Measurements from ENCODE around the gene NRSN2. TPM values are rescaled to one million over a fixed set of nuclear protein-coding genes. Genes with fewer than 3 reads are reported as not detected.

NRSN2 gene
- 46.5 TPM for polyA plus RNA-seq (ENCODE audit: insufficient read length)
- long read RNA-seq, donor 1, transcript NRSN2-202 (4 exons, 2,088 nt): major isoform, 24 of 80 reads
- long read RNA-seq, donor 1, transcript NRSN2-204 (3 exons, 846 nt): minor isoform, 6 of 80 reads
- long read RNA-seq, donor 1, partial matches to known transcripts: 48 of 80 reads
- long read RNA-seq, donor 1, other reads (novel, unspliced or antisense): 0 of 80 reads
- long read RNA-seq, donor 2, transcript NRSN2-202 (4 exons, 2,088 nt): major isoform, 8 of 24 reads
- long read RNA-seq, donor 2, partial matches to known transcripts: 10 of 24 reads
- long read RNA-seq, donor 2, other reads (novel, unspliced or antisense): 0 of 24 reads
- long read RNA-seq, donor 3, transcript NRSN2-202 (4 exons, 2,088 nt): major isoform, 11 of 13 reads
- long read RNA-seq, donor 3, partial matches to known transcripts: 0 of 13 reads
- long read RNA-seq, donor 3, other reads (novel, unspliced or antisense): 0 of 13 reads
- long read RNA-seq, donor 4, partial matches to known transcripts: 0 of 1 reads
- long read RNA-seq, donor 4, other reads (novel, unspliced or antisense): 0 of 1 reads
- long read RNA-seq, donor 5, transcript NRSN2-202 (4 exons, 2,088 nt): major isoform, 16 of 22 reads
- long read RNA-seq, donor 5, partial matches to known transcripts: 0 of 22 reads
- long read RNA-seq, donor 5, other reads (novel, unspliced or antisense): 0 of 22 reads
- long read RNA-seq, donor 6, transcript NRSN2-204 (3 exons, 846 nt): minor isoform, 5 of 19 reads
- long read RNA-seq, donor 6, transcript NRSN2-202 (4 exons, 2,088 nt): major isoform, 10 of 19 reads
- long read RNA-seq, donor 6, partial matches to known transcripts: 0 of 19 reads
- long read RNA-seq, donor 6, other reads (novel, unspliced or antisense): 0 of 19 reads
- long read RNA-seq, donor 7, transcript NRSN2-202 (4 exons, 2,088 nt): major isoform, 25 of 39 reads
- long read RNA-seq, donor 7, partial matches to known transcripts: 6 of 39 reads
- long read RNA-seq, donor 7, other reads (novel, unspliced or antisense): 0 of 39 reads
- long read RNA-seq, donor 8, transcript NRSN2-202 (4 exons, 2,088 nt): major isoform, 5 of 6 reads
- long read RNA-seq, donor 8, partial matches to known transcripts: 0 of 6 reads
- long read RNA-seq, donor 8, other reads (novel, unspliced or antisense): 0 of 6 reads

- no peak for DNase-seq
Observed at GRCh38 chr20:346640-347316, at the start of gene NRSN2. TSS of gene NRSN2 (plus strand) at chr20:347111. CDS start at chr20:349644, 2,533 bp downstream.

DNA sequence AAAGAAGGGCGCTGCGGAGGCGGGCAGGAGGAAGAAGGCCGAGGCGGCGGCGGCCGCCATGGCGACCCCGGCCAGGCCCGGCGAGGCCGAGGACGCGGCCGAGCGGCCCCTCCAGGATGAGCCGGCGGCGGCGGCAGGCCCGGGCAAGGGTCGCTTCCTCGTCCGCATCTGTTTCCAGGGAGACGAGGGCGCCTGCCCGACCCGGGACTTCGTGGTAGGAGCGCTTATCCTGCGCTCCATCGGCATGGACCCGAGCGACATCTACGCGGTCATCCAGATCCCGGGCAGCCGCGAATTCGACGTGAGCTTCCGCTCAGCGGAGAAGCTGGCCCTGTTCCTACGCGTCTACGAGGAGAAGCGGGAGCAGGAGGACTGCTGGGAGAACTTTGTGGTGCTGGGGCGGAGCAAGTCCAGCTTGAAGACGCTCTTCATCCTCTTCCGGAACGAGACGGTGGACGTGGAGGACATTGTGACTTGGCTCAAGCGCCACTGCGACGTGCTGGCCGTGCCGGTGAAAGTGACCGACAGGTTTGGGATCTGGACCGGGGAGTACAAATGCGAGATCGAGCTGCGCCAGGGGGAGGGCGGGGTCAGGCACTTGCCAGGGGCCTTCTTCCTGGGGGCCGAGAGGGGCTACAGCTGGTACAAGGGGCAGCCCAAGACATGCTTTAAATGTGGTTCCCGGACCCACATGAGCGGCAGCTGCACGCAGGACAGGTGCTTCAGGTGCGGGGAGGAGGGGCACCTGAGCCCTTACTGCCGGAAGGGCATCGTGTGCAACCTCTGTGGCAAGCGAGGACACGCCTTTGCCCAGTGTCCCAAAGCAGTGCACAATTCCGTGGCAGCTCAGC, 48.8 kb upstream of the NRSN2 start:
- DNase-seq: no peak

GRCh38 chr20:298776-299391, 48.0 kb upstream of the NRSN2 start:
- no peak for DNase-seq

DNA sequence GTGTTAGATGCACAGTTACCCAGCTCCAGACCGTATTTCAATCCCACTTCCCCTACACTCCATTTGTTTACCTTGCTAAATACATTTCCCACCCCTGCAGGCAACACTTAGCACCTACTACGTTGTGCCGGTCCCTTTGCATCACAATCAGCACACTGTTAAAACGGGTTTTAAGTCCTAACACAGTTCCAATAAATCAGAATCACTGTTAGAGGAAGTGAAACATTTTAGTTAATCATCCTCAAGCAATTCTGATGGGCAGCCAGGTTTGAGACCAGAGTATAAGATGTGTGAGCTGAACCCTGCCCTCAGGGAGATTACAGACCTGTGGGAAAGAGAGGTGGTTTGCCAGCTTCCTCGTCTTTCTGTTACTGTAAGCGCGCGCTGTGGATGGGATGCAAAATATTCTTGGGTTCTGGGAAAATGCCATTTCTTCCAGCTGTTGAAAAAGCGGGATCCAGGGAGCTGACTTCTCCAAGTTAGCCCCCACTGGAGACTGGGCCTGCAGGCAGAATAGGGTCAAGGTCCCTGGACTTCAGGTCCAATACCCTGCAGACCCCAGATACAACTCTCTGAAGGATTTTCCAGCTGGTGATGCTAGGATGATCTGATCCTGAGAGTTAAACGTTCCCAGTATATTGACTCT, 46.4 kb upstream of the NRSN2 start:
- no peak for DNase-seq

DNA sequence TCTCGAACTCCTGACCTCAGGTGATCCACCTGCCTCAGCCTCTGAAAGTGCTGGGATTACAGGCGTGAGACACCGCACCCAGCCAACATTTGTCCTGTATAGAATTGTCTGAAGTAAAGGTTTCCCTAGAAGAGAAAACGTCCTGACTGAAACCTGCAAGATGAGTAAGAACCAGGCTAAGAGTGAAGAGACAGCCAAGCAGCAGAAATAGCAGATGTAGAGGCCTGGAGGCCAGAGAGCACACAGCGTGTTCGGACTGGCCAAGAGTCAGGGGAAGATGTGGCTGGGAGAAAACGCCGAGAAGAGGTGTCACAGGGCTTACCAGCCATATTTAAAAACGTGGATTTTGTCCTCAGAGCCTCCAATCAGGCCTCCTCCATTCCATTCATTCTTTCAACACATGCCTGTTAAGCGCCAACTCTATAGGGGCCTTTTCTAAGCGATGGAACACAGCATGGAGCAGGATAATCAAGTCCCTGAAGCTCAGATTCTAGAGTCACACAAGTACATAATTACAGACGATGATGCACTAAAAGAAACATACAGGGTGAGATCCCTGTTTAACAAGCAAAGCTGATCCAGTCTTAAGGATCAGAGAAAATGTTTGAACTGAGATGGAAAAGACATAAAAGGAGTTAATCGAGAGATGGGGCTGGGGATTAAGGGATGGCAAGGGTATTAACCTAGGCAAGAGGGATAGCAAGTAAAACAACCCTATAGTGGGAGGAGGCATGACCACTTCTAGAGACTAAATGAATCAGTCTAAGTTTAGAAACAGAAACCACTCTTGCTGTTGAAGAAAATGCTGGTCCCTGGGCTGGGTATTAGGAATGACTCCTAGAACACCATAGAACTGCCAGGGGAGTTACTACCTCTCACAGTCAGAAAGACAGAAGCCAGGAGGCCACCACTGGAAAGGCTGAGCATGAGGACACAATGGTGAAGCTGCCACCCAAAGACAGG, 44.7 kb upstream of the NRSN2 start:
- no peak for DNase-seq

DNA sequence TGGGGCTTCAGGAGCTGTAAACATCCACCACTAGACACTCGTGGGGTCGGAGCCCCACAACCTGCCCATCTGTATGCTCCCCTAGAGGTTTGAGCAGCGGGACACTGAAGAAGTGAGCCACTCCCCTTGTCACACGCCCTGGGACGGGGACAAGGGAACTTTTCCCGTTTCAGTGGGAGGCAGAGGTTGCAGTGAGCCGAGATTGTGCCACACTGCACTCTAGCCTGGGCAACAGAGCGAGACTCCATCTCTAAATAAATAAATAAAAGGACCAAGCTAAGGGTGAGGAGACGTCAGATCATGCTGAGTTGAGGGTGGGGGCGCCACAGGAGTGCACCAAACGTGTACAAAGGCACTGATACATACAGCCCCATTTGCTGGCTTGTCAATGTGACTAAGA, 41.2 kb upstream of the NRSN2 start:
- DNase-seq: no peak

DNA sequence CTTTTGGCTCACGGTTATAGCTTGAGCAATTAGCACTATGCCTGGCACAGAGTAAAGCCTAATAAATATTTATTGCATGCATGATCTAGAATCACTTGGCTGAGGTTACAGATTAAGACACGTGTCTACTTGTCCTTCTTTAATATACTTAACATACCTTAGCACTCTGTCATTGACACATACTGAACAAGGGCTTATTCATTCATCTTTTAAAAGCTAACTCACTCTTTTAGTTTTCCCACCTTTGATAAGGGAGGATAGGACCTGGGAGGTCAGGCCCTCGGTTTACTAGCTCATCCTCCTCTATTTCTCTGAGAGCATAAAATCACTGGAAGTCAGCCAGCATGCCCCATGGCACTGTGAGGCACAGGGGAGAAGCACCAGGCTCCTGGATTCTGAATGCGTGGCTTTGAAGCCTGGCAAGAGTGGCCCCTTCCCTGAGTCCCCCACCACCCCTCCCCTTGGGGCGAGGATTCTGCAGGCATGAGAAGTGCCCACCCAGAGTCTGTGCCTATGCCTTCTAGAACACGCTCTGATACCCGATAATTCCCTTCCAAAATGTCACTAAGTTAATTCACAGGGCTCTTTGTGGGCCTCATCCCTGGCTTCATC, 38.4 kb upstream of the NRSN2 start:
- no peak for DNase-seq

GRCh38 chr20:309306-309840, 37.5 kb upstream of the NRSN2 start:
- DNase-seq: no peak

DNA sequence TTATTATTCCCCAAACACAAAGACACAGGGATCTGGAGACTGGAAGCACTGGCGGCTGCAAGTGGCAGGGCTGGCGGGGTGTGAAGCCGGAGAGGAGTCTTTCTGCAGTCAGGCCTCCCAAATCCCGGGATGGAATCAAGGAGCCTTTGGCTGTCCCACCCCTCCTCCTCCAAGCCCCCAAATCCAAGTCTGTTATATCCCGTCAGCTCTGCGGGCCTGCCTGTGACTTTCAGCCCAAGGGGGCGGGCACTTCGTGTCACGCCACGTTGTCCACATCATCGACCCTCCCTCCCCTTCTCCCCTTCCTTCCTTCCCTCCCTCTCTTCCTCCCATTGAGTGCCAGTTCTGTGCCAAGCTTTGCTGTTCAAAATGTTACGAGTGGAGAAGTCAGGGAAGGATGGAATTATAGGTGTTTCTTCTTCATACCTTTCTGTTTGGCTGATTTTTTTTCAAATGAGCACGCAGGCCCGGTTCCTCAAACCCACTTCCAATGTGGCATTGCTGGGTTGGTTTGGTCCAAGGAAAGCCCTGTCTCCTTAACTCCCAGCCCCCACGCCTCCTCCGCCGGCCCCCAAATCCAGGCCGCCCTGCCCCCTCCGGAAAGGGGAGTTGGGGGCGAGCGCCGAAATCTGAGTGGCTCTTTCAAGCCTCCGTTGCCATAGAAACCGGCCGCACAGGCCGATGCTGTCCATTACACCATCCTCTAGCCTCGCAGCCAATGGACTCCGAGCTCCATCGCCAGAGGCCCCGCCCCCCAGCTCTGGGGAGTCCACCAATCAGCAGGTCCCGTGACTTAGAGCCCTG, 36.9 kb upstream of the NRSN2 start:
- DNase-seq: peak; percentile 100

DNA sequence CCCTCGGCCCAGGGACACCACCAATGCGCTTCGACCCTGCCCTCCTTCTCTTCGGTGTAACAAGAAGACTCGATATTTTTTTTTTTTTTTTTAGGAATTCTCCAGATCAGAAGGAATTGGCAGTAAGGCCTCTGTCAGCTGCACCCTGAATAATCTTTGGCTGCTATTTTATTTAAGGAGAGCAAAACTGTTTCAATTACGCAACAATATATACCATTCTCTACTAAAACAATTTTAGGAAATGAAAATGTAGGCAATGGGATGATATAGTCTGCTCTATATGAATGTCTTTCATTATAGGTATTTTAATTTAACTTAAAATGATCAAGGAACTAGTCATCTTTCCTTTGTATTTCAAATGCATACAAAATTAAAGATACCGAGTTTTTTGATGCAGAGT, 36.3 kb upstream of the NRSN2 start:
- no peak for DNase-seq

DNA sequence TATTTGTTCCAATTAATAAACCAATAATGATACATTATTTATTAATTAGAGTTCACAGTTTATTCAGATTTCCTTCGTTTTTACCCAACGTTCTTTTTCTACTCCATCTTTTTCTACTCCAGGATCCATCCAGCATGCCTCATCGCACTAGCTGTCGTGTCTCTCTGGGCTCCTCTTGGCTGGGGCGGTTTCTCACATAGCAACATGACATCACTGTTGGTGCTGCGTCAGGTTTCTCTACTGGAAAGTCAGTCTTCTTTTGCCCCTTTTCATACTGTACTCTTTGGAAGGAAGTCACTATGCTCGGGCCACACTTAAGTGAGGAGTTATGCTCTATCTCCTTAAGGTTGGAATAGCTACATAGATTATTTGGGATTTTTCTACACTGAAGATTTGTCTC, 35.3 kb upstream of the NRSN2 start:
- no peak for DNase-seq

DNA sequence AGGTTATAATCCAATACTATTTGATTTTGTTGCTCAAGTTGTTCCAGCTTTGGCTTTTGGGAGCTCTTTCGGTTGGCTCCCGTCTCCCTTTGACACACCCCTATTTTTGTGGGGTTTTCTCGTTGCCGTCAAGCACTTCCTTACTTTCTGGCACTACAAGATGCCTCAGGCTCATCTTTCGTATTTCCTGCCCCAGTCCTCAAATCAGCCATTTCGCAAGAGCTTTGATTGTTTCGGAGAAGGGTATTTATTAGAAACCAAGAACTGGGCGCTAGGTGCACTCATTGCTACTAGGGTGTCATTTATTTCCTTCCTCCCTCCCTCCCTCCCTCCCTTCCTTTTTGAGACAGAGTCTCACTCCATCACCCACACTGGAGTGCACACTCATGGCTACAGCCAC, 34.8 kb upstream of the NRSN2 start:
- DNase-seq: no peak

DNA sequence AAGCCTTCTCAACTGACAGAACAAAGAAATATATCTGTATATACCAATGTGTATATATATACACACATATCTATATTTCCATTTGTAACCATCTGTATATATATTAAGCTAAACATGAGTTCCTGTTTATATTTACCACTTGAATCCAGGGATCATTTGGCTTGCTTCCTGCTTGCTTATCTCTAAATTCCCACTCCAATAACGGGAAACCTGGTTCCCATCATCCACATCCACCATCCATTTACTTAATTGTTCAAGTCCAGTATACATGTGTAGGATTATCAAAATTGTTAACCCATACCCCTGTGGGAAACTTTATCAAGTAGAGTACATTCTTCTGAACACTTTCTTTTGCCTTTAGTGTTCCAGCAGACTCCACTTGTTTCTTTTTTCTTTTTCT, 34.0 kb upstream of the NRSN2 start:
- no peak for DNase-seq

DNA sequence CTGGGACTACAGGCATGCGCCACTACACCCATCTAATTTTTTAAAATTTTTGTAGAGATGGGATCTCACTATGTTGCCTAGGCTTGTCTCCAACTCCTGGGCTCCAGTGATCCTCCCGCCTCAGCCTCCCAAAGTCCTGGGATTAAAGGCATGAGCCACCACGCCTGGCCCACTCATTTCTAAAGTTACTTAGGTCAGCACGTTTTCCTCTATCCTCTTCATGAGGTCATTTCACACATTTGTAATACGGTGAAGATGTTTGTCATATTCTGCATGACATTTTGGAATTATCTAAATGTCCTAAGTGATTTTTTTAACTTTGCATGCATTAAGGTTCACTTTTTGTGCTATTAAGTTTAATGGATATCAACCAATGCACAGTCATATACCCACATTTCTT, 33.5 kb upstream of the NRSN2 start:
- DNase-seq: no peak

GRCh38 chr20:313948-314347, 33.0 kb upstream of the NRSN2 start:
- no peak for DNase-seq

DNA sequence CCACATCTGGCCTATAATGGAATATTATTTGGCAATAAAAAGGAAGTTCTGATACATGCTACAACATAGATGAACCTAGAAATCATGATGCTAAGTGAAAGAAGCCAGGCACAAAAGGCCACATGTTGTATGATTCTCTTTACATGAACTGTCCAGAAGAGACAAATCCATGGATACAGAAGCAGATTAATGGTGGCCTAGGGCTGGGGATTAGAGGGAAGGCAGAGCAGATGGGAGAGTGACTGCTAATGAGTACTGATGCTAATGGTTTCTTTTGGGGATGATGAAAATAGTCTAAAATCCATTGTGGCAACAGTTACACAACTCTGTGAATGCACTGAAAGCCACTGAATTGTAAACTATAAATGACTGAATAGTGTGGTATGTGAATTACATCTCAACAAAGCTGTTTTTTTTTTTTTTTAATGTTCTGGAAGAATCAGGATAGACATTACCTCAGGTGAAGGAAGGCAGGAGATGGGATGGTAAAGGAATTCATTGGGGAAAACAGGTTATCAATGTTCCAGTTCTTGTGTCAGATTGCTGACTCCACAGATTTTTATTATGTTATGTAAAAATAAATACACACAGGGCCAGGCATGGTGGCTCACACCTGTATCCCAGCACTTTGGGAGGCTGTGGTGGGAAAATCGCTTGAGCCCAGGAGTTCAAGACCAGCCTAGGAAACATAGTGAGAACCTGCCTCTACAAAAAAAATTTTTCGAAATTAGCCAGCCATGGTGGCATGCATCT, 30.4 kb upstream of the NRSN2 start:
- DNase-seq: no peak

Measured in left kidney (tissue), 8 donors.